ENCODE data around the gene MNT.

DNA sequence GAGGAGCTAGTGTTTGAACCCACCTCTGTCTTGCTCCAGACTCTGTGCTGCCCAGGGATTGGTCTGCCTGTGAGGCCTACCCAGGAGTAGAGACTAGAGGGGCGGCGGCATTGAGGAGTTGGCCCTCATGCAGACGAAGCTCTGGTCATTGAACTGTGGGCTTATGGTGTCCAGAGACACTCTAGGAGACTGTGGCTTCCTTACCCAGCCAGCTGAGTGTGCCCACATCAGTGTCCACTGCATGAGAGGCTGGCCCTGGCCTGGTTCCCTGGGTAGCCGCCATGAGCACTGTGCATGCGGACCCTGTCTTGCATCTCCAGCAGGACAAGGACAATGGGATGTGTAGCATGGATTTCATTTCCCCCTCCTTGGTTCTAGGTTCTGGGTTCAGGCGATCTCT lies 49.6 kb downstream of the MNT start:
- TF ChIP-seq, protein P1, sequence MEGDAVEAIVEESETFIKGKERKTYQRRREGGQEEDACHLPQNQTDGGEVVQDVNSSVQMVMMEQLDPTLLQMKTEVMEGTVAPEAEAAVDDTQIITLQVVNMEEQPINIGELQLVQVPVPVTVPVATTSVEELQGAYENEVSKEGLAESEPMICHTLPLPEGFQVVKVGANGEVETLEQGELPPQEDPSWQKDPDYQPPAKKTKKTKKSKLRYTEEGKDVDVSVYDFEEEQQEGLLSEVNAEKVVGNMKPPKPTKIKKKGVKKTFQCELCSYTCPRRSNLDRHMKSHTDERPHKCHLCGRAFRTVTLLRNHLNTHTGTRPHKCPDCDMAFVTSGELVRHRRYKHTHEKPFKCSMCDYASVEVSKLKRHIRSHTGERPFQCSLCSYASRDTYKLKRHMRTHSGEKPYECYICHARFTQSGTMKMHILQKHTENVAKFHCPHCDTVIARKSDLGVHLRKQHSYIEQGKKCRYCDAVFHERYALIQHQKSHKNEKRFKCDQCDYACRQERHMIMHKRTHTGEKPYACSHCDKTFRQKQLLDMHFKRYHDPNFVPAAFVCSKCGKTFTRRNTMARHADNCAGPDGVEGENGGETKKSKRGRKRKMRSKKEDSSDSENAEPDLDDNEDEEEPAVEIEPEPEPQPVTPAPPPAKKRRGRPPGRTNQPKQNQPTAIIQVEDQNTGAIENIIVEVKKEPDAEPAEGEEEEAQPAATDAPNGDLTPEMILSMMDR (IDR thresholded peaks at IDR 0.05; ENCODE audit: insufficient read depth, low read length): no peak
- no peak for TF ChIP-seq POLR2AphosphoS5 (IDR thresholded peaks at IDR 0.05; ENCODE audit: low read depth)
- TF ChIP-seq, protein P2, sequence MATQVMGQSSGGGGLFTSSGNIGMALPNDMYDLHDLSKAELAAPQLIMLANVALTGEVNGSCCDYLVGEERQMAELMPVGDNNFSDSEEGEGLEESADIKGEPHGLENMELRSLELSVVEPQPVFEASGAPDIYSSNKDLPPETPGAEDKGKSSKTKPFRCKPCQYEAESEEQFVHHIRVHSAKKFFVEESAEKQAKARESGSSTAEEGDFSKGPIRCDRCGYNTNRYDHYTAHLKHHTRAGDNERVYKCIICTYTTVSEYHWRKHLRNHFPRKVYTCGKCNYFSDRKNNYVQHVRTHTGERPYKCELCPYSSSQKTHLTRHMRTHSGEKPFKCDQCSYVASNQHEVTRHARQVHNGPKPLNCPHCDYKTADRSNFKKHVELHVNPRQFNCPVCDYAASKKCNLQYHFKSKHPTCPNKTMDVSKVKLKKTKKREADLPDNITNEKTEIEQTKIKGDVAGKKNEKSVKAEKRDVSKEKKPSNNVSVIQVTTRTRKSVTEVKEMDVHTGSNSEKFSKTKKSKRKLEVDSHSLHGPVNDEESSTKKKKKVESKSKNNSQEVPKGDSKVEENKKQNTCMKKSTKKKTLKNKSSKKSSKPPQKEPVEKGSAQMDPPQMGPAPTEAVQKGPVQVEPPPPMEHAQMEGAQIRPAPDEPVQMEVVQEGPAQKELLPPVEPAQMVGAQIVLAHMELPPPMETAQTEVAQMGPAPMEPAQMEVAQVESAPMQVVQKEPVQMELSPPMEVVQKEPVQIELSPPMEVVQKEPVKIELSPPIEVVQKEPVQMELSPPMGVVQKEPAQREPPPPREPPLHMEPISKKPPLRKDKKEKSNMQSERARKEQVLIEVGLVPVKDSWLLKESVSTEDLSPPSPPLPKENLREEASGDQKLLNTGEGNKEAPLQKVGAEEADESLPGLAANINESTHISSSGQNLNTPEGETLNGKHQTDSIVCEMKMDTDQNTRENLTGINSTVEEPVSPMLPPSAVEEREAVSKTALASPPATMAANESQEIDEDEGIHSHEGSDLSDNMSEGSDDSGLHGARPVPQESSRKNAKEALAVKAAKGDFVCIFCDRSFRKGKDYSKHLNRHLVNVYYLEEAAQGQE (IDR thresholded peaks at IDR 0.05; ENCODE audit: insufficient replicate concordance, low read depth): no peak
